IMR-90 (cell line): Measurements from ENCODE around the gene HSD17B4. TPM values are rescaled to one million over a fixed set of nuclear protein-coding genes. Genes with fewer than 3 reads are reported as not detected.
"Not testable (repeated sequence)": the region's sequence is repeated elsewhere in the genome, so short reads cannot be mapped to it uniquely, and the experiment has no call there.

Source experiments
- ATAC-seq: fragments of 200-7000 bp; cut with Tn5 transposase; 2 replicates; pipeline ENCODE4 v1.9.1; 2020; ENCODE audit warnings: low read depth, mild to moderate bottlenecking, moderate library complexity
- BruUV-seq: library from RNA; stranded (reverse); fragments of 400-500 nt; replicated peaks from 2 replicates; lab custom pipeline; 2021; lab: Mats Ljungman, UMichigan
- CTCF ChIA-PET: fragments of 300-600 bp; formaldehyde crosslinking; extraction: SDS; loops from one replicate; lab custom pipeline; 2021; ENCODE audit warnings: antibody characterized with exemption; lab: Yijun Ruan, JAX
- POLR2A ChIA-PET: fragments of 300-600 bp; sonication (Branson Sonifier 250); formaldehyde crosslinking; loops from one replicate; lab custom pipeline; 2022; ENCODE audit warnings: antibody characterized with exemption; ENCODE audit not compliant: unreplicated experiment; lab: Charles Lee
- DNase-seq: peaks from one replicate; pipeline ENCODE4 v3.0.0; 2013
- H2AFZ ChIP-seq: replicated peaks from 2 replicates; pipeline ENCODE3; 2013; ENCODE audit warnings: low read length, mild to moderate bottlenecking; ENCODE audit not compliant: poor library complexity
- H2AK5ac ChIP-seq: 2 replicates; pipeline ENCODE4 v1.6.1; 2013; ENCODE audit warnings: low read depth, low read length, inconsistent platforms
- H2AK9ac ChIP-seq: replicated peaks from 2 replicates; pipeline ENCODE3; 2013; ENCODE audit warnings: mild to moderate bottlenecking, low read depth, low read length, moderate library complexity; ENCODE audit not compliant: poor library complexity
- H2BK120ac ChIP-seq: 2 replicates; pipeline ENCODE4 v1.6.1; 2013; ENCODE audit warnings: low read depth, low read length, inconsistent platforms
- H2BK15ac ChIP-seq: 3 replicates; pipeline ENCODE4 v1.6.1; 2013; ENCODE audit warnings: low read depth, low read length, inconsistent platforms
- H2BK20ac ChIP-seq: 2 replicates; pipeline ENCODE4 v1.6.1; 2013; ENCODE audit warnings: low read depth, mild to moderate bottlenecking, inconsistent platforms, low read length, moderate library complexity
- H2BK5ac ChIP-seq: 2 replicates; pipeline ENCODE4 v1.6.1; 2013; ENCODE audit warnings: mild to moderate bottlenecking, low read depth, low read length, inconsistent platforms; ENCODE audit not compliant: poor library complexity, severe bottlenecking
- H3K14ac ChIP-seq: replicated peaks from 2 replicates; pipeline ENCODE4 v1.6.1; 2013; ENCODE audit warnings: low read depth, low read length, inconsistent platforms
- H3K18ac ChIP-seq: 2 replicates; pipeline ENCODE4 v1.6.1; 2013; ENCODE audit warnings: low read depth, low read length, control low read depth
- H3K23ac ChIP-seq: 2 replicates; pipeline ENCODE4 v1.6.1; 2013; ENCODE audit warnings: low read depth, low read length, inconsistent platforms
- H3K27ac ChIP-seq: 2 replicates; pipeline ENCODE4 v1.5.1; 2013; ENCODE audit warnings: mild to moderate bottlenecking, control low read depth, low read length; ENCODE audit not compliant: insufficient read depth
- H3K27me3 ChIP-seq: 2 replicates; pipeline ENCODE4 v1.6.1; 2013; ENCODE audit warnings: low read length; ENCODE audit not compliant: control insufficient read depth, insufficient read depth
- H3K36me3 ChIP-seq: 2 replicates; pipeline ENCODE4 v1.6.1; 2013; ENCODE audit warnings: low read length, mixed read lengths; ENCODE audit not compliant: control insufficient read depth, insufficient read depth
- H3K4ac ChIP-seq: 2 replicates; pipeline ENCODE4 v1.6.1; 2013; ENCODE audit warnings: low read depth, low read length, inconsistent platforms
- H3K4me1 ChIP-seq: 2 replicates; pipeline ENCODE4 v1.6.1; 2013; ENCODE audit warnings: low read length, mixed read lengths; ENCODE audit not compliant: control insufficient read depth, insufficient read depth
- H3K4me2 ChIP-seq: 2 replicates; pipeline ENCODE4 v1.6.1; 2013; ENCODE audit warnings: low read depth, mild to moderate bottlenecking, control low read depth, low read length, moderate library complexity
- H3K4me3 ChIP-seq: 2 replicates; pipeline ENCODE4 v1.5.1; 2013; ENCODE audit warnings: low read depth, mild to moderate bottlenecking, control low read depth, low read length, moderate library complexity; ENCODE audit not compliant: insufficient read depth
- H3K56ac ChIP-seq: 2 replicates; pipeline ENCODE4 v1.6.1; 2013; ENCODE audit warnings: low read length, inconsistent platforms; ENCODE audit not compliant: insufficient read depth; ENCODE audit errors: extremely low read depth
- H3K79me1 ChIP-seq, 2 experiments: 2 replicates each; pipeline ENCODE4 v1.6.1; 2013; ENCODE audit warnings: low read length in 2 of 2, inconsistent platforms in 1 of 2, low read depth in 1 of 2
- H3K9ac ChIP-seq: 2 replicates; pipeline ENCODE4 v1.6.1; 2013; ENCODE audit warnings: low read depth, low read length, control low read depth
- H3K9me1 ChIP-seq: 2 replicates; pipeline ENCODE4 v1.6.1; 2013; ENCODE audit warnings: low read length, inconsistent platforms; ENCODE audit not compliant: insufficient read depth
- H3K9me3 ChIP-seq: 2 replicates; pipeline ENCODE4 v1.6.1; 2013; ENCODE audit warnings: low read length; ENCODE audit not compliant: control insufficient read depth, insufficient read depth
- H4K20me1 ChIP-seq: 2 replicates; pipeline ENCODE4 v1.6.1; 2013; ENCODE audit warnings: low read length, inconsistent platforms; ENCODE audit not compliant: insufficient read depth
- H4K5ac ChIP-seq: 2 replicates; pipeline ENCODE4 v1.6.1; 2013; ENCODE audit warnings: mild to moderate bottlenecking, low read depth, low read length, control low read depth
- H4K8ac ChIP-seq, 2 experiments: 2 replicates each; pipeline ENCODE4 v1.6.1; 2013; ENCODE audit warnings: low read depth in 2 of 2, low read length in 2 of 2, control low read depth in 1 of 2, inconsistent platforms in 1 of 2
- H4K91ac ChIP-seq: 2 replicates; pipeline ENCODE4 v1.6.1; 2013; ENCODE audit warnings: low read depth, low read length, inconsistent platforms; ENCODE audit not compliant: insufficient read depth
- WGBS, 2 experiments: methylation state at CpG; one replicate each; pipeline versions ENCODE4 v1.1.5 to v1.1.7; 2013; ENCODE audit warnings: missing lambda C conversion rate in 2 of 2; ENCODE audit not compliant: insufficient read length in 1 of 2; ENCODE audit errors: extremely low coverage in 2 of 2; 5-methylcytosine and 5-hydroxymethylcytosine counted together
- dilution Hi-C: fragments of 300-500 bp; cut with HindIII; formaldehyde crosslinking; loops from one replicate; pipeline ENCODE4 v1.14.3; 2018; ENCODE audit warnings: low sequenced_read_pairs; ENCODE audit not compliant: unreplicated experiment
- in situ Hi-C: fragments of 300-500 bp; cut with MboI; formaldehyde crosslinking; loops from 3 replicates; pipeline ENCODE4 v1.14.3; 2019; ENCODE audit warnings: low sequenced_read_pairs, inconsistent platforms, mixed read lengths
- intact Hi-C: fragments of 100-400 bp; cut with micrococcal nuclease; formaldehyde crosslinking; loops from 2 replicates; pipeline ENCODE4 v1.10.0; 2022
- polyA plus RNA-seq, 3 experiments: library from polyadenylated mRNA; depleted of rRNA; stranded (reverse); fragments of >200 nt; gene quantifications; 2 replicates each; pipeline ENCODE4 v1.2.3, GENCODE V29; 2012; ENCODE audit warnings: low replicate concordance in 1 of 3
- total RNA-seq: library from RNA; depleted of rRNA; stranded (reverse); fragments of >200 nt; gene quantifications from 2 replicates; pipeline ENCODE4 v1.2.3, GENCODE V29; 2012

The HSD17B4 gene
- total and polyA plus RNA-seq, 2 of the 4 experiments (the other 2 are of a cell fraction): 95.1 to 154 TPM

DNA sequence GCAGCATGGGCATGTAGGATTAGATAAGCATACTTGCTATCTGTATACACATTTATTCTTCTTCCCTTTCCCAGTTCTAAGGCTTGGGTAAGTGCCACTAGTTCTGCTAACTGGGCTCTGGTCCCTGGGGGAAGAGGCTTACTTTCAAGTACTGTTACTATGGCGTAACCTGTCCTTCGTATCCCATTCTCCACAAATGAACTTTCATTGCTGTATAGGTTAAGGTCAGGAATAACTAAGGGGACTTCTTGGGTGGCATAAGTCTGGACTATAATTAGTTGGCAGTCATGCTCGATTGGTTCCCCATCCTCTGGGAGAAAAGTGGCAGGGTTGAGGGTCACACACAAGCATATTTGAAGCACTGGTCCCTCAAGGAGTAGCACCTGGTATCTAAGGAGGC is 23.7 kb upstream of the HSD17B4 start:
- H3K56ac ChIP-seq, H3K4me2 ChIP-seq, H2BK20ac ChIP-seq, H2BK15ac ChIP-seq, in situ Hi-C loops, H2BK120ac ChIP-seq, H4K5ac ChIP-seq, H3K23ac ChIP-seq, H4K20me1 ChIP-seq, CTCF ChIA-PET, H3K18ac ChIP-seq, H3K4ac ChIP-seq, H3K4me1 ChIP-seq, H3K14ac ChIP-seq, H3K36me3 ChIP-seq, H3K79me1 ChIP-seq, H3K27ac ChIP-seq, H2AFZ ChIP-seq, H3K9me3 ChIP-seq, ATAC-seq, H3K4me3 ChIP-seq, H2AK9ac ChIP-seq, H2BK5ac ChIP-seq, POLR2A ChIA-PET, H3K9me1 ChIP-seq, H3K9ac ChIP-seq, H4K91ac ChIP-seq, DNase-seq, H4K8ac ChIP-seq, H2AK5ac ChIP-seq, intact Hi-C loops, H3K27me3 ChIP-seq, dilution Hi-C loops, BruUV-seq: not testable (repeated sequence)
- WGBS, 2 experiments: no CpG with 5 or more reads among the region's 3 CpGs

DNA sequence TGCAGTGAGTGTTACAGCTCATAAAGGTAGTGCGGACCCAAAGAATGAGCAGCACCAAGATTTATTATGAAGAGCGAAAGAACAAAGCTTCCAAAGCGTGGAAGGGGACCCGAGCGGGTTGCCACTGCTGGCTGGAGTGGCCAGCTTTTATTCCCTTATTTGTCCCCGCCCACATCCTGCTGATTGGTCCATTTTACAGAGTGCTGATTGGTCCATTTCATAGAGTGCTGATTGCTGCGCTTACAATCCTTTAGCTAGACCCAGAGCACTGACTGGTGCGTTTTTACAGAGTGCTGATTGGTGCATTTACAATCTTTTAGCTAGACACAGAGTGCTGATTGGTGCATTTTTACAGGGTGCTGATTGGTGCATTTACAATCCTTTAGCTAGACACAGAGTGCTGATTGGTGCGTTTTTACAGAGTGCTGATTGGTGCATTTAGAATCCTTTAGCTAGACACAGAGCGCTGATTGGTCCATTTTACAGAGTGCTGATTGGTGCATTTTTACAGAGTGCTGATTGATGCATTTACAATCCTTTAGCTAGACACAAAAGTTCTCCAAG is 19.5 kb upstream of the HSD17B4 start:
- dilution Hi-C loops, H2BK20ac ChIP-seq, H4K91ac ChIP-seq, H3K9me3 ChIP-seq, DNase-seq, H2BK5ac ChIP-seq, H3K56ac ChIP-seq, H3K4me3 ChIP-seq, H2BK15ac ChIP-seq, H3K4me1 ChIP-seq, ATAC-seq, in situ Hi-C loops, H2BK120ac ChIP-seq, H4K8ac ChIP-seq, H3K27me3 ChIP-seq, intact Hi-C loops, H3K4ac ChIP-seq, H4K20me1 ChIP-seq, H3K18ac ChIP-seq, H3K27ac ChIP-seq, H3K14ac ChIP-seq, H4K5ac ChIP-seq, H3K9ac ChIP-seq, H2AK9ac ChIP-seq, H3K23ac ChIP-seq, H2AFZ ChIP-seq, POLR2A ChIA-PET, H3K4me2 ChIP-seq, H3K79me1 ChIP-seq, H2AK5ac ChIP-seq, H3K36me3 ChIP-seq, H3K9me1 ChIP-seq, BruUV-seq: not testable (repeated sequence)
- CTCF ChIA-PET: interaction anchor here (0.7 kb wide), 1 partner anchor 21 kb away, joined by 3 read pairs; no protein-coding TSS in a partner anchor
- 83% methylated on average over 3 of the region's 10 CpGs; no CpG with 5 or more reads in 1 of the 2 experiments for WGBS, 2 experiments
